HG02642 (cell line): ENCODE measurements around the gene ALOX15.
"Not testable (repeated sequence)": the region's sequence is repeated elsewhere in the genome, so short reads cannot be mapped to it uniquely, and the experiment has no call there.

ENCODE experiments used
- ATAC-seq: cut with Tn5 transposase; IDR thresholded peaks from one replicate; pipeline ENCODE4 v1.9.1; 2021; ENCODE audit warnings: mild to moderate bottlenecking; ENCODE audit not compliant: unreplicated experiment, poor library complexity

Gene ALOX15

GRCh38 chr17:4622375-4622774, 19.1 kb downstream of the ALOX15 start:
- ATAC-seq: no peak

- ATAC-seq: no peak
Observed at GRCh38 chr17:4620531-4621101, 20.9 kb downstream of the ALOX15 start.

GRCh38 chr17:4617590-4618351, 23.7 kb downstream of the ALOX15 start:
- ATAC-seq: no peak

GRCh38 chr17:4617090-4617489, 24.4 kb downstream of the ALOX15 start:
- no peak for ATAC-seq

GRCh38 chr17:4616476-4616875, 25.0 kb downstream of the ALOX15 start:
- ATAC-seq: no peak

- ATAC-seq: no peak
Observed at GRCh38 chr17:4610656-4611055, 30.8 kb downstream of the ALOX15 start.

- ATAC-seq: no peak
Observed at GRCh38 chr17:4610162-4610561, 31.3 kb downstream of the ALOX15 start.

GRCh38 chr17:4609761-4610160, 31.7 kb downstream of the ALOX15 start:
- no peak for ATAC-seq

GRCh38 chr17:4607773-4608187, 33.7 kb downstream of the ALOX15 start:
- no peak for ATAC-seq

- ATAC-seq: no peak
Observed at GRCh38 chr17:4607261-4607741, 34.2 kb downstream of the ALOX15 start.

- ATAC-seq: no peak
Observed at GRCh38 chr17:4605826-4606225, 35.7 kb downstream of the ALOX15 start.

GRCh38 chr17:4604736-4605135, 36.7 kb downstream of the ALOX15 start:
- ATAC-seq: not testable (repeated sequence)

- ATAC-seq: no peak
Observed at GRCh38 chr17:4604111-4604644, 37.3 kb downstream of the ALOX15 start.

- no peak for ATAC-seq
Observed at GRCh38 chr17:4602041-4602440, 39.4 kb downstream of the ALOX15 start.

- ATAC-seq: no peak
Observed at GRCh38 chr17:4601326-4601725, 40.2 kb downstream of the ALOX15 start.

- ATAC-seq: no peak
Observed at GRCh38 chr17:4600563-4600962, 40.9 kb downstream of the ALOX15 start.

GRCh38 chr17:4599505-4600281, 41.8 kb downstream of the ALOX15 start:
- ATAC-seq: no peak

GRCh38 chr17:4598776-4599504, 42.5 kb downstream of the ALOX15 start:
- ATAC-seq: no peak

GRCh38 chr17:4597975-4598374, 43.5 kb downstream of the ALOX15 start:
- no peak for ATAC-seq

- no peak for ATAC-seq
Observed at GRCh38 chr17:4596636-4597380, 44.7 kb downstream of the ALOX15 start.
